Body of pancreas (tissue), 4 donors: ENCODE data around the gene UCN2. TPM values are rescaled to one million over a fixed set of nuclear protein-coding genes. Genes with fewer than 3 reads are reported as not detected.

Experiments used
- ATAC-seq: fragments of 150-250 bp; one replicate; pipeline ENCODE4 v1.9.1; 2016
- DNase-seq, 4 donors: peaks; one replicate each; pipeline ENCODE4 v3.0.0-alpha.2; 2019
- H3K27ac ChIP-seq, 4 donors: fragments of 200-600 bp; sonication (generic); 1 replicate in 3 of 4; 2 replicates in 1 of 4; pipeline versions ENCODE4 v1.5.1 to v1.6.1; 2016 to 2019; ENCODE audit warnings: mild to moderate bottlenecking in 1 of 4, mixed read lengths in 1 of 4, moderate library complexity in 1 of 4
- H3K27me3 ChIP-seq, 2 donors: fragments of 200-600 bp; sonication (generic); one replicate each; pipeline ENCODE4 v1.6.0; 2016; ENCODE audit warnings: mild to moderate bottlenecking in 1 of 2
- H3K36me3 ChIP-seq, 2 donors: fragments of 200-600 bp; sonication (generic); replicated peaks in 1 of 2; 2 replicates each; pipeline ENCODE4 v1.5.1; 2016; ENCODE audit warnings: low read depth in 2 of 2; ENCODE audit not compliant: insufficient read depth in 1 of 2
- H3K4me1 ChIP-seq: fragments of 200-600 bp; sonication (generic); one replicate; pipeline ENCODE4 v1.6.0; 2016
- H3K4me3 ChIP-seq, 2 donors: fragments of 200-600 bp; sonication (generic); 1 replicate in 1 of 2; 2 replicates in 1 of 2; pipeline ENCODE4 v1.5.1; 2016 to 2019
- H3K9me3 ChIP-seq, 3 donors: fragments of 200-600 bp; sonication (generic); 1 replicate in 2 of 3; 2 replicates in 1 of 3; pipeline ENCODE4 v1.5.1; 2016
- POLR2A ChIP-seq, 3 donors: fragments of 450-650 bp; IDR thresholded peaks; one replicate each; pipeline ENCODE4 v1.6.1; 2016; ENCODE audit warnings: antibody characterized with exemption in 3 of 3, mild to moderate bottlenecking in 2 of 3
- WGBS, 2 donors: methylation state at CpG; one replicate each; pipeline ENCODE4 v1.1.5; 2017; 5-methylcytosine and 5-hydroxymethylcytosine counted together
- intact Hi-C: fragments of 100-400 bp; cut with DNase I; formaldehyde crosslinking; loops from one replicate; pipeline ENCODE4 v1.15.1; 2023
- total RNA-seq, 2 donors: library from RNA; depleted of rRNA; stranded (reverse); fragments of >200 nt; gene quantifications; one replicate each; pipeline ENCODE4 v1.1.0, GENCODE V29; 2016
- TF ChIP-seq, protein P1 (sequence below), 7 experiments: fragments of 450-650 bp in 4 of 7; fragments of 200-600 bp in 3 of 7; sonication (generic) in 3 of 7; IDR thresholded peaks; one replicate each; pipeline ENCODE4 v1.5.1; 2016 to 2019; ENCODE audit warnings: antibody characterized with exemption in 7 of 7

Gene UCN2
- total RNA-seq, 2 donors from 2014 or later, result not detected

DNA sequence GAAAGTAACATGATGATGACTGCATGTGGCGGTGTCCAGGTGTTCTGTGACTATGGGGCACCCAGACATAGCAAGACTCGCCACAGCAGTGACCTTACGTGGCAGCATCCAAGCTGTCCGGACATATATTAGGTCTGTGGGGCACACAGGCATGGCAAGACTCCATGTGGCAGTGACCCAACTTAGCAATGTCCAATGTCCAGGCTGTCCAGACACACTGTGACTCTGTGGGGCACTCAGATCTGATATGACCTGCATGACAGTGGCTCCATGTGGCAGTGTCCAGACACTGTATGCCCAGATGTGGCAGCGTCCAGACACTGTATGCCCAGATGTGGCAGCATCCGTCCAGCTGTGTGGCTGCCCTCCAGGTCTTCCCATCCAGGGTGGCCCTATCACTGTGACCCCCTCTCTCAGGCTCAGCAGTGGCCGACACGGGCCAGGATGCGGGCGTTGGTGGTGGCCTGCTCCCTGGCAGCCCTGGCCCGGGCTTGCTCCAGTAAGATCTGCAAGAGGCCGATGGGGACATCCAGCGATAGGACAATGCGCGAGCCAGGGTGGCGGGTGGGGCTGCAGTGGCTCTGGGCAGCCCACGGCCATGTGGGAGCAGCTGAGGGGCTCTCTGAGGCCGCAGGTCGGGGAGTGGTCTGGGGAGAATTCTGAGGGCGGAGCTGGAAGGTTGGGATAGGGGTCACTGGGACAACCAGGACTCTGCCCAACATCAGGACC lies 1.1 kb downstream of the UCN2 start:
- no peaks in the 10 kb centered on the region for H3K9me3 ChIP-seq
- no peak for DNase-seq
- intact Hi-C loops, result loop anchor here (5.0 kb wide), 1 partner anchor 100 kb away; no protein-coding TSS in a partner anchor
- H3K27me3 ChIP-seq, result no peaks in the 10 kb centered on the region
- TF ChIP-seq, protein P1, sequence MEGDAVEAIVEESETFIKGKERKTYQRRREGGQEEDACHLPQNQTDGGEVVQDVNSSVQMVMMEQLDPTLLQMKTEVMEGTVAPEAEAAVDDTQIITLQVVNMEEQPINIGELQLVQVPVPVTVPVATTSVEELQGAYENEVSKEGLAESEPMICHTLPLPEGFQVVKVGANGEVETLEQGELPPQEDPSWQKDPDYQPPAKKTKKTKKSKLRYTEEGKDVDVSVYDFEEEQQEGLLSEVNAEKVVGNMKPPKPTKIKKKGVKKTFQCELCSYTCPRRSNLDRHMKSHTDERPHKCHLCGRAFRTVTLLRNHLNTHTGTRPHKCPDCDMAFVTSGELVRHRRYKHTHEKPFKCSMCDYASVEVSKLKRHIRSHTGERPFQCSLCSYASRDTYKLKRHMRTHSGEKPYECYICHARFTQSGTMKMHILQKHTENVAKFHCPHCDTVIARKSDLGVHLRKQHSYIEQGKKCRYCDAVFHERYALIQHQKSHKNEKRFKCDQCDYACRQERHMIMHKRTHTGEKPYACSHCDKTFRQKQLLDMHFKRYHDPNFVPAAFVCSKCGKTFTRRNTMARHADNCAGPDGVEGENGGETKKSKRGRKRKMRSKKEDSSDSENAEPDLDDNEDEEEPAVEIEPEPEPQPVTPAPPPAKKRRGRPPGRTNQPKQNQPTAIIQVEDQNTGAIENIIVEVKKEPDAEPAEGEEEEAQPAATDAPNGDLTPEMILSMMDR (IDR thresholded peaks at IDR 0.05), result no peak
- no peak for TF ChIP-seq POLR2A (IDR thresholded peaks at IDR 0.05)
- 74 to 77% methylated on average over 10 to 20 of the region's 20 CpGs for WGBS, 2 donors
- no peak for ATAC-seq
- H3K4me3 ChIP-seq, result no peak overlapping the region
- H3K36me3 ChIP-seq, result no peaks in the 10 kb centered on the region
- H3K4me1 ChIP-seq, result peaks cover 13% of the 10 kb centered on the region
- H3K27ac ChIP-seq, result no peak overlapping the region

- ATAC-seq, result no peak
- peak in 1 of 3 donors; percentile 23 for TF ChIP-seq POLR2A (IDR thresholded peaks at IDR 0.05)
- TF ChIP-seq, protein P1 (IDR thresholded peaks at IDR 0.05), result peak in 1 of 7 experiments; percentile 26
- no peak overlapping the region for H3K4me3 ChIP-seq
- H3K27me3 ChIP-seq, result no peaks in the 10 kb centered on the region
- DNase-seq, result peak in 3 of 4 donors; percentile 43 to 60 (median 45)
- no peaks in the 10 kb centered on the region for H3K36me3 ChIP-seq
- no peaks in the 10 kb centered on the region for H3K9me3 ChIP-seq
- WGBS, 2 donors, result 55 to 64% methylated on average over 12 to 18 of the region's 21 CpGs
- H3K4me1 ChIP-seq, result peaks cover 19% of the 10 kb centered on the region
- H3K27ac ChIP-seq, result peak overlapping the region in 1 of 4 donors; percentile 46
- intact Hi-C loops, result loop anchor here (5.0 kb wide), 1 partner anchor 99 kb away; no protein-coding TSS in a partner anchor
Measured at GRCh38 chr3:48561045-48561736, 2.4 kb downstream of the UCN2 start.

DNA sequence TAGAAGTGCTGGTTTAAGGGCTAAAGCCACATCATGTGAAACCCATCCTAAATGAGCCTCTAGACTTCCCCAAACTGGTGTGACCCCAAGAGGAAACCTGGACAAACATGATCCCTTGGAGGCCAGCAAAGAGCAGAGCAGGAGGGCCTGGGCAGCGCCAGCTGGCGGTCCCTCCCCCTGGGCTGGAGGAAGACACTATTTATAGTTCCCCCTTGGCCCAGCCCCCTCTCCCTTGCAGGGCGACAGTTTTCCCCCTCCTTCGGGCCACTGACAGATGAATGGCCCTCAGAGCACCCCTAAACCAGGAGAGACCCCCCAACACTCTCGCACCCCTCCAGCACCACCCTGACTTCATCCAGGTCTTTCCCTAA lies 2.9 kb downstream of the UCN2 start:
- peak overlapping the region in 2 of 4 donors; percentile 14 to 46 for H3K27ac ChIP-seq
- intact Hi-C loops, result loop anchor here (5.0 kb wide), 1 partner anchor 98 kb away; no protein-coding TSS in a partner anchor
- no peak for TF ChIP-seq POLR2A (IDR thresholded peaks at IDR 0.05)
- TF ChIP-seq, protein P1 (IDR thresholded peaks at IDR 0.05), result no peak
- peaks cover 24% of the 10 kb centered on the region for H3K4me1 ChIP-seq
- H3K27me3 ChIP-seq, result no peaks in the 10 kb centered on the region
- DNase-seq, result peak in 1 of 4 donors; percentile 29
- WGBS, 2 donors, result 35 to 37% methylated on average over 5 of the region's 5 CpGs
- no peaks in the 10 kb centered on the region for H3K9me3 ChIP-seq
- no peak overlapping the region for H3K4me3 ChIP-seq
- H3K36me3 ChIP-seq, result no peaks in the 10 kb centered on the region
- ATAC-seq, result no peak

- H3K27ac ChIP-seq, result peak overlapping the region in 2 of 4 donors; percentile 4 to 75
- no peaks in the 10 kb centered on the region for H3K27me3 ChIP-seq
- intact Hi-C loops, result no loop called here
- TF ChIP-seq POLR2A (IDR thresholded peaks at IDR 0.05), result no peak
- TF ChIP-seq, protein P1 (IDR thresholded peaks at IDR 0.05), result no peak
- DNase-seq (peak in 1 of 4 donors; percentile 72), ATAC-seq (no peak)
- H3K9me3 ChIP-seq, result no peaks in the 10 kb centered on the region
- H3K4me3 ChIP-seq, result no peak overlapping the region
- WGBS, 2 donors, result 45 to 55% methylated on average over 6 of the region's 6 CpGs
- H3K36me3 ChIP-seq, result no peaks in the 10 kb centered on the region
- H3K4me1 ChIP-seq, result peaks cover 44% of the 10 kb centered on the region
Measured at GRCh38 chr3:48558493-48559134, 5.0 kb downstream of the UCN2 start.
